HEK293 (cell line): ENCODE measurements around the gene KRTAP5-7.

Source experiments
- CTCF ChIA-PET: fragments of 350-600 bp; formaldehyde crosslinking; extraction: SDS; loops from one replicate; lab custom pipeline; 2021; ENCODE audit warnings: antibody characterized with exemption; lab: Yijun Ruan, JAX
- POLR2A ChIA-PET: fragments of 300-600 bp; formaldehyde crosslinking; extraction: SDS; loops from one replicate; lab custom pipeline; 2020; ENCODE audit warnings: antibody characterized with exemption, inconsistent platforms; lab: Yijun Ruan, JAX
- H3K27ac ChIP-seq: fragments of 200-500 bp; sonication (Bioruptor generic); 2 replicates; pipeline ENCODE4 v1.5.1; 2014; ENCODE audit warnings: low read depth, low read length, control low read depth, inconsistent platforms; ENCODE audit errors: extremely low read depth
- H3K36me3 ChIP-seq, 2 experiments: fragments of 200-500 bp in 1 of 2; sonication (Bioruptor generic) in 1 of 2; 1 replicate in 1 of 2; 2 replicates in 1 of 2; pipeline ENCODE4 v1.5.1; 2014 to 2017; ENCODE audit warnings: inconsistent platforms in 2 of 2, low read length in 2 of 2; ENCODE audit not compliant: control insufficient read depth in 2 of 2, insufficient read depth in 1 of 2
- H3K4me1 ChIP-seq: fragments of 200-500 bp; sonication (Bioruptor generic); 2 replicates; pipeline ENCODE4 v1.5.1; 2014; ENCODE audit warnings: mild to moderate bottlenecking, low read length, inconsistent platforms; ENCODE audit not compliant: control insufficient read depth, insufficient read depth
- H3K4me3 ChIP-seq: 2 replicates; pipeline ENCODE4 v1.5.1; 2011; ENCODE audit warnings: low read depth, mild to moderate bottlenecking, control low read depth, low read length, moderate library complexity
- H3K9me3 ChIP-seq: fragments of 200-500 bp; sonication (Bioruptor generic); 2 replicates; pipeline ENCODE4 v1.5.1; 2014; ENCODE audit warnings: low read depth, low read length, inconsistent platforms; ENCODE audit not compliant: control insufficient read depth, insufficient read depth
- SP3 ChIP-seq: fragments of 450-650 bp; formaldehyde crosslinking; IDR thresholded peaks from 2 replicates; pipeline ENCODE4 v1.5.1; 2016; ENCODE audit warnings: missing biosample characterization, missing genetic modification characterization
- ZBTB48 ChIP-seq: fragments of 450-650 bp; formaldehyde crosslinking; IDR thresholded peaks from 2 replicates; pipeline ENCODE4 v1.5.1; 2016; ENCODE audit warnings: missing biosample characterization, missing genetic modification characterization
- ZNF114 ChIP-seq: fragments of 450-650 bp; formaldehyde crosslinking; IDR thresholded peaks from 2 replicates; pipeline ENCODE4 v1.5.0; 2017; ENCODE audit warnings: missing biosample characterization, missing genetic modification characterization
- ZNF16 ChIP-seq: fragments of 450-650 bp; formaldehyde crosslinking; IDR thresholded peaks from 2 replicates; pipeline ENCODE4 v1.5.1; 2016; ENCODE audit warnings: low read depth, missing biosample characterization, missing genetic modification characterization
- ZNF184 ChIP-seq: fragments of 450-650 bp; IDR thresholded peaks from 2 replicates; pipeline ENCODE4 v1.5.1; 2018; ENCODE audit warnings: missing biosample characterization, mild to moderate bottlenecking, missing genetic modification characterization
- ZNF366 ChIP-seq: fragments of 450-650 bp; formaldehyde crosslinking; conservative IDR thresholded peaks from 2 replicates; pipeline ENCODE4 v1.5.1; 2016; ENCODE audit warnings: missing biosample characterization, missing genetic modification characterization
- ZNF391 ChIP-seq: fragments of 450-650 bp; formaldehyde crosslinking; IDR thresholded peaks from 2 replicates; pipeline ENCODE4 v1.5.1; 2016; ENCODE audit warnings: low read depth, missing biosample characterization, missing genetic modification characterization, borderline replicate concordance
- ZNF404 ChIP-seq: fragments of 450-650 bp; formaldehyde crosslinking; IDR thresholded peaks from 2 replicates; pipeline ENCODE4 v1.5.1; 2017; ENCODE audit warnings: missing biosample characterization, missing genetic modification characterization
- ZNF623 ChIP-seq: fragments of 450-650 bp; formaldehyde crosslinking; IDR thresholded peaks from 2 replicates; pipeline ENCODE4 v1.5.1; 2016; ENCODE audit warnings: missing biosample characterization, missing genetic modification characterization
- ZNF776 ChIP-seq: fragments of 450-650 bp; formaldehyde crosslinking; IDR thresholded peaks from 2 replicates; pipeline ENCODE4 v1.5.0; 2017; ENCODE audit warnings: missing biosample characterization, missing genetic modification characterization, borderline replicate concordance
- ZNF777 ChIP-seq: fragments of 450-650 bp; formaldehyde crosslinking; IDR thresholded peaks from 2 replicates; pipeline ENCODE4 v1.5.1; 2017; ENCODE audit warnings: missing biosample characterization, missing genetic modification characterization, borderline replicate concordance
- TF ChIP-seq, protein P1 (sequence below): fragments of 450-650 bp; formaldehyde crosslinking; IDR thresholded peaks from 2 replicates; pipeline ENCODE4 v1.5.1; 2016; ENCODE audit warnings: missing biosample characterization, missing genetic modification characterization
- TF ChIP-seq, protein P2 (sequence below): fragments of 450-650 bp; formaldehyde crosslinking; IDR thresholded peaks from 2 replicates; pipeline ENCODE4 v1.5.1; 2016; ENCODE audit warnings: missing biosample characterization, missing genetic modification characterization
- TF ChIP-seq, protein P3 (sequence below): fragments of 450-650 bp; formaldehyde crosslinking; IDR thresholded peaks from 2 replicates; pipeline ENCODE4 v1.5.1; 2016; ENCODE audit warnings: missing biosample characterization, missing genetic modification characterization
- TF ChIP-seq, protein P4 (sequence below): fragments of 450-650 bp; formaldehyde crosslinking; IDR thresholded peaks from 2 replicates; pipeline ENCODE4 v1.5.1; 2016; ENCODE audit warnings: missing biosample characterization, missing genetic modification characterization, borderline replicate concordance
- TF ChIP-seq, protein P5 (sequence below): sonication (generic); formaldehyde crosslinking; IDR thresholded peaks from 2 replicates; pipeline ENCODE4 v1.8.1; 2022; ENCODE audit warnings: mild to moderate bottlenecking, moderate library complexity, missing genetic modification reagents

The KRTAP5-7 gene

DNA sequence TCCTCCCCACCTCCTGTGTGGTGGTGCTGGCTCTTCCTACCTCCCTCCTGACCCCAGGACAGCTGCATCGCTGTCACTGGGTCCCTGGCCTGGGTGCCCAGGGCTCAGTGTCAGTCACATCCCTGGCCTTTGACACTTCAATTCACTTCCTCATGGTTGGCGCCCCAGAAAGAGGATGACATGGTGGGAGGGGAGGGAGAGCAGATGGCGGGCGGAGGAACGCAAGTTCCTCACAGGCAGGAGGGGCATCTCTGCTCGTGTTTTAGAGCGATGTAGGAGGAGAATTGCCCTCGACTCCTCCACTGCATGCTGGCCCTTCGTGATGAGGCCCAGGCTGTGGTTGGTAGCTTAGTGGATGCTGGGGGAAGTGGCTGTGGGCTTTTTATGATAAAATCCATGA is 35.1 kb upstream of the KRTAP5-7 start (continued):
- TF ChIP-seq ZNF16 (no peak), ZNF777 (no peak), ZNF366 (tag by site-specific recombination) (no peak), ZNF404 (tag by site-specific recombination) (no peak)
- TF ChIP-seq, protein P1, sequence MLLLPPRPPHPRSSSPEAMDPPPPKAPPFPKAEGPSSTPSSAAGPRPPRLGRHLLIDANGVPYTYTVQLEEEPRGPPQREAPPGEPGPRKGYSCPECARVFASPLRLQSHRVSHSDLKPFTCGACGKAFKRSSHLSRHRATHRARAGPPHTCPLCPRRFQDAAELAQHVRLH (tag by site-specific recombination) = no peak
- TF ChIP-seq, protein P2, sequence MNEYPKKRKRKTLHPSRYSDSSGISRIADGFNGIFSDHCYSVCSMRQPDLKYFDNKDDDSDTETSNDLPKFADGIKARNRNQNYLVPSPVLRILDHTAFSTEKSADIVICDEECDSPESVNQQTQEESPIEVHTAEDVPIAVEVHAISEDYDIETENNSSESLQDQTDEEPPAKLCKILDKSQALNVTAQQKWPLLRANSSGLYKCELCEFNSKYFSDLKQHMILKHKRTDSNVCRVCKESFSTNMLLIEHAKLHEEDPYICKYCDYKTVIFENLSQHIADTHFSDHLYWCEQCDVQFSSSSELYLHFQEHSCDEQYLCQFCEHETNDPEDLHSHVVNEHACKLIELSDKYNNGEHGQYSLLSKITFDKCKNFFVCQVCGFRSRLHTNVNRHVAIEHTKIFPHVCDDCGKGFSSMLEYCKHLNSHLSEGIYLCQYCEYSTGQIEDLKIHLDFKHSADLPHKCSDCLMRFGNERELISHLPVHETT (tag by site-specific recombination) = no peak

DNA sequence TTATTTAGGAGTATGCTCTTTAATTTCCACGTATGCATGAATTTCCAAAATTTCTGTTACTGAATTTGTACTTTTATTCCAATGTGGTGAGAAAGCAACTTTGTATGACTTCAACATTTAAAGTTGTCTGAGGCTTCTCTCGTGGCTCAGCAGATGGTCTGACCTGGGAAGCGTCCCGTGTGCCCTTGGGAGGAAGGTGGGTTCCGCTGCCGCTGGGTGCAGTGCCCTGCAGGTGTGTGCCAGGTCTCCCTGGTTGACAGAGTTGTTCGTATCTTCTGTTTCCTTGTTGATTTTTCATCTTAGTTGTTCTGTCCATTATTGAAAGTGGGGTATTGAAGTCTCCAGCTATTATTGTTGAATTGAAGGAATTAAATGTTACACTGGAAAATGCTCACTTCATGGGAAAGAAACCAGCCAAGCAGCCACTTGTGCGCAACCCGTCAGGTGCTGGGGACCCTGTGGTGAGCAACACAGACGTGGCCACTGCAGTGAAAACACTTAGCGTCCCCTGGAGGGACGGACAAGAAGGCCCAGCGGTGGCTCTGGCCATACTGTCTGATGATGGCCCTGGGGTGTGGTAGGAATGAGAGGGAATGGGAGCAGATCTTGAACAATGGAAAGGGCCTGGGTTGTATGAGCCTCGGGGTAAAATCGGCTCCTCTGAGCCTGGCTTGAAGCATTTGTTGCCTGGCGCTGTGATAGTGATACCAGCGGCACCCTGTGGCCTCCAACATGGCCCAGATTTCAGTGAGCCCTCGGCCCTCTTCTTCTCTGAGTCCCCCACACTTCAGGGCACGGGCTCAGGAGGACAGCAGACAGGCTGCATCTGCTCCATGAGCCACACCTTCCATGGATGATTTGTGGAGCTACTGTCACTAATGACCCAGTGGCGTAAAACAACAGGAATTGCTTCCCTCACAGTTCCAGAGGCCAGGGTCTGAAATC is 31.5 kb upstream of the KRTAP5-7 start:
- CTCF ChIA-PET = no interaction called here
- no peaks in the 10 kb centered on the region for H3K4me1 ChIP-seq
- H3K36me3 ChIP-seq = peaks cover 0 to 79% of the 10 kb centered on the region in 2 experiments; a peak in 1 of 3 replicates
- POLR2A ChIA-PET = no interaction called here
- no peaks in the 10 kb centered on the region for H3K9me3 ChIP-seq
- H3K27ac ChIP-seq = no peak overlapping the region
- no peak overlapping the region for H3K4me3 ChIP-seq
- no peak for TF ChIP-seq ZBTB48
- TF ChIP-seq, all 188 proteins: peak for 0

DNA sequence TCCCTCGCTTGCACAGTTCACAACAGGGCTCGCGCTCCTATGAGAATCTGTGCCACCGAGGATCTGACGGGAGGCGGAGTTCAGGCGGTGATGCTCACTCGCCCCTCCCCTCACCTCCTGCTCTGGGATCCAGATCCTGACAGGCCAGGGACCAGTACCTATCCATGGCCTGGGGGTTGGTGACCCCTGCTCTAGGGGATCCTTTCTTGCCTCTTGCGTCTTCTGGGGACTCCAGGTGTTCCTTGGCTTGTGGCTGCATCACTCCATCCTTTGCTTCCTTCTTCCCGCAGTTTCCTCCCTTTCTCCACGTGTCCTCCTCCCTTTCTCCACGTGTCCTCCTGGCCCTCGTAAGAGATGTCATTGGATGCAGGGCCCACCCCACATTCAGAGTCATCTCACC is 30.6 kb upstream of the KRTAP5-7 start:
- no peaks in the 10 kb centered on the region for H3K4me1 ChIP-seq
- no peaks in the 10 kb centered on the region for H3K9me3 ChIP-seq
- CTCF ChIA-PET = no interaction called here
- H3K36me3 ChIP-seq = peaks cover 0 to 79% of the 10 kb centered on the region in 2 experiments; a peak in 1 of 3 replicates
- H3K27ac ChIP-seq = no peak overlapping the region
- no peak overlapping the region for H3K4me3 ChIP-seq
- POLR2A ChIA-PET = no interaction called here
- TF ChIP-seq ZNF114 = no peak
- no peak for TF ChIP-seq ZNF623
- no peak for TF ChIP-seq ZNF776 (tag by site-specific recombination)
- TF ChIP-seq, protein P3, sequence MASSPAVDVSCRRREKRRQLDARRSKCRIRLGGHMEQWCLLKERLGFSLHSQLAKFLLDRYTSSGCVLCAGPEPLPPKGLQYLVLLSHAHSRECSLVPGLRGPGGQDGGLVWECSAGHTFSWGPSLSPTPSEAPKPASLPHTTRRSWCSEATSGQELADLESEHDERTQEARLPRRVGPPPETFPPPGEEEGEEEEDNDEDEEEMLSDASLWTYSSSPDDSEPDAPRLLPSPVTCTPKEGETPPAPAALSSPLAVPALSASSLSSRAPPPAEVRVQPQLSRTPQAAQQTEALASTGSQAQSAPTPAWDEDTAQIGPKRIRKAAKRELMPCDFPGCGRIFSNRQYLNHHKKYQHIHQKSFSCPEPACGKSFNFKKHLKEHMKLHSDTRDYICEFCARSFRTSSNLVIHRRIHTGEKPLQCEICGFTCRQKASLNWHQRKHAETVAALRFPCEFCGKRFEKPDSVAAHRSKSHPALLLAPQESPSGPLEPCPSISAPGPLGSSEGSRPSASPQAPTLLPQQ (tag by site-specific recombination) = no peak
- TF ChIP-seq ZBTB48 = no peak
- no peak for TF ChIP-seq ZNF184 (tag by site-specific recombination)
- TF ChIP-seq, protein P4, sequence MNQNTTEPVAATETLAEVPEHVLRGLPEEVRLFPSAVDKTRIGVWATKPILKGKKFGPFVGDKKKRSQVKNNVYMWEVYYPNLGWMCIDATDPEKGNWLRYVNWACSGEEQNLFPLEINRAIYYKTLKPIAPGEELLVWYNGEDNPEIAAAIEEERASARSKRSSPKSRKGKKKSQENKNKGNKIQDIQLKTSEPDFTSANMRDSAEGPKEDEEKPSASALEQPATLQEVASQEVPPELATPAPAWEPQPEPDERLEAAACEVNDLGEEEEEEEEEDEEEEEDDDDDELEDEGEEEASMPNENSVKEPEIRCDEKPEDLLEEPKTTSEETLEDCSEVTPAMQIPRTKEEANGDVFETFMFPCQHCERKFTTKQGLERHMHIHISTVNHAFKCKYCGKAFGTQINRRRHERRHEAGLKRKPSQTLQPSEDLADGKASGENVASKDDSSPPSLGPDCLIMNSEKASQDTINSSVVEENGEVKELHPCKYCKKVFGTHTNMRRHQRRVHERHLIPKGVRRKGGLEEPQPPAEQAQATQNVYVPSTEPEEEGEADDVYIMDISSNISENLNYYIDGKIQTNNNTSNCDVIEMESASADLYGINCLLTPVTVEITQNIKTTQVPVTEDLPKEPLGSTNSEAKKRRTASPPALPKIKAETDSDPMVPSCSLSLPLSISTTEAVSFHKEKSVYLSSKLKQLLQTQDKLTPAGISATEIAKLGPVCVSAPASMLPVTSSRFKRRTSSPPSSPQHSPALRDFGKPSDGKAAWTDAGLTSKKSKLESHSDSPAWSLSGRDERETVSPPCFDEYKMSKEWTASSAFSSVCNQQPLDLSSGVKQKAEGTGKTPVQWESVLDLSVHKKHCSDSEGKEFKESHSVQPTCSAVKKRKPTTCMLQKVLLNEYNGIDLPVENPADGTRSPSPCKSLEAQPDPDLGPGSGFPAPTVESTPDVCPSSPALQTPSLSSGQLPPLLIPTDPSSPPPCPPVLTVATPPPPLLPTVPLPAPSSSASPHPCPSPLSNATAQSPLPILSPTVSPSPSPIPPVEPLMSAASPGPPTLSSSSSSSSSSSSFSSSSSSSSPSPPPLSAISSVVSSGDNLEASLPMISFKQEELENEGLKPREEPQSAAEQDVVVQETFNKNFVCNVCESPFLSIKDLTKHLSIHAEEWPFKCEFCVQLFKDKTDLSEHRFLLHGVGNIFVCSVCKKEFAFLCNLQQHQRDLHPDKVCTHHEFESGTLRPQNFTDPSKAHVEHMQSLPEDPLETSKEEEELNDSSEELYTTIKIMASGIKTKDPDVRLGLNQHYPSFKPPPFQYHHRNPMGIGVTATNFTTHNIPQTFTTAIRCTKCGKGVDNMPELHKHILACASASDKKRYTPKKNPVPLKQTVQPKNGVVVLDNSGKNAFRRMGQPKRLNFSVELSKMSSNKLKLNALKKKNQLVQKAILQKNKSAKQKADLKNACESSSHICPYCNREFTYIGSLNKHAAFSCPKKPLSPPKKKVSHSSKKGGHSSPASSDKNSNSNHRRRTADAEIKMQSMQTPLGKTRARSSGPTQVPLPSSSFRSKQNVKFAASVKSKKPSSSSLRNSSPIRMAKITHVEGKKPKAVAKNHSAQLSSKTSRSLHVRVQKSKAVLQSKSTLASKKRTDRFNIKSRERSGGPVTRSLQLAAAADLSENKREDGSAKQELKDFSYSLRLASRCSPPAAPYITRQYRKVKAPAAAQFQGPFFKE (tag by site-specific recombination) = no peak
- TF ChIP-seq, protein P5, sequence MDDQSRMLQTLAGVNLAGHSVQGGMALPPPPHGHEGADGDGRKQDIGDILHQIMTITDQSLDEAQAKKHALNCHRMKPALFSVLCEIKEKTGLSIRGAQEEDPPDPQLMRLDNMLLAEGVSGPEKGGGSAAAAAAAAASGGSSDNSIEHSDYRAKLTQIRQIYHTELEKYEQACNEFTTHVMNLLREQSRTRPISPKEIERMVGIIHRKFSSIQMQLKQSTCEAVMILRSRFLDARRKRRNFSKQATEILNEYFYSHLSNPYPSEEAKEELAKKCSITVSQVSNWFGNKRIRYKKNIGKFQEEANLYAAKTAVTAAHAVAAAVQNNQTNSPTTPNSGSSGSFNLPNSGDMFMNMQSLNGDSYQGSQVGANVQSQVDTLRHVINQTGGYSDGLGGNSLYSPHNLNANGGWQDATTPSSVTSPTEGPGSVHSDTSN (CRISPR knock-in tag) = no peak
- TF ChIP-seq ZNF391 (tag by site-specific recombination) = no peak
- TF ChIP-seq SP3 (tag by site-specific recombination) = no peak
